ENCODE data around the gene CSRP2.

Gene CSRP2

GRCh38 chr12:76908303-76909017 is 29.6 kb upstream of the CSRP2 start:
- H3K27ac Mint-ChIP-seq, result no peak overlapping the region
- no peaks in the 10 kb centered on the region for H3K4me1 Mint-ChIP-seq
- H3K27me3 Mint-ChIP-seq, result peaks cover 29% of the 10 kb centered on the region
- no peaks in the 10 kb centered on the region for H3K36me3 Mint-ChIP-seq
- H3K9me3 Mint-ChIP-seq, result no peaks in the 10 kb centered on the region
- no peak for ATAC-seq
- H3K4me3 Mint-ChIP-seq, result no peak overlapping the region

DNA sequence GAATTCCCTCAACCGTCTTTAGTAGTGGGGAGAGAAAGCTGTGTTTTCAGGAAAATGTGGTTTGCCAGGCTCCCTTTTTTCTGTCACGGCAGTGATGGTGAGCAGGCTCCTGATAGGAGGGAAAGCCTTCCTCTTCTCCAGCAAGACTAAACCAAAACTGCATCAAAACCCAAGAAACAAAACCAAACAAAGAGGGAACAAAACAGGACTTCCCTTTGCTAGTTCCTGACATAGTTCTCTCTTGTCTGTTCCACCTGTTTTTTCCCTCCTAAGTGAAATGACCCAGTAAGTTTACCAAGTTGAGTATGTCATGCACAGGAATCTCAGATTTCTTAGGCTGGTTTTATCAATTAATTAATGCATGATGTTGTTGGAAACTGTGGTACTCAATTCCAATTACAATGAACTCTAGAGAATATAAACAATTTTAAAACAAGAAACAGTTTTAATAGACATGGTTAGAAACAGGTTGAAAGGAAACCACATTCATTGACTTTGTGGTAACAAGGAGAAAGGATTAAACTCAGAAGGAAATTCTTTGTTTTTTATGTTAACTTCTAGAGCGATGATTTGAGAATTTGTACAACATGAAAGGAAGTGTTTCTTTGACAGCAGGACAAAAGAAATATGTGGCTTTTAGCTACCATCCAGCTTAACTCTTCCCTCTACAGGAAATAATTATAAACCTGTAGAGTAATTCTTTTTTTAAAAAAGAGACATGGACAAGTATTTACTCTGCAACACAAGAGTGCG is 23.0 kb upstream of the CSRP2 start:
- no peak for ATAC-seq

DNA sequence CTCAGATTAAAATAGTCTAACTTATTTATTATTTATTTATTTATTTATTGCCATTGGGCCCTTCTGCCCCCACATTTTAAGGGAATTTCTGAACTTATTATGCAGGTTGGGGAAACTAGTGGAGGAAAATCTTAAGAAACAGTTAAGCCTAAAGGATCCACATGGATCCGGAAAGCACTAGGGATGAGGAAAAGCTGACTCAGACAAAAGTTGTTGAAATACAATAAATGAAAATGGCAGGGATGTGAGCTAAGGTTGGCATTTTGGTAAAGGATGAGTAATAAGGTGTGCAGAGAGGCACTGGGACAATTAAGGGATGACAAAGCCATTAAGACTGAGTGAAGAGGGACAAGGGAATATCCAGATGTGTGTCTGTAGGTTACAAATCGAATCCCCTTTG is 20.7 kb upstream of the CSRP2 start:
- Mint-ChIP-seq H3K36me3 (no peaks in the 10 kb centered on the region), H3K9me3 (no peaks in the 10 kb centered on the region), H3K27me3 (peaks cover 13% of the 10 kb centered on the region), H3K4me1 (no peaks in the 10 kb centered on the region), H3K4me3 (no peak overlapping the region), H3K27ac (no peak overlapping the region)
- ATAC-seq, result no peak

More for the DNA sequence above, 23.0 kb upstream of the CSRP2 start:
- no peak overlapping the region for H3K27ac Mint-ChIP-seq
- no peaks in the 10 kb centered on the region for H3K4me1 Mint-ChIP-seq
- H3K9me3 Mint-ChIP-seq, result no peaks in the 10 kb centered on the region
- H3K27me3 Mint-ChIP-seq, result peaks cover 3% of the 10 kb centered on the region
- H3K36me3 Mint-ChIP-seq, result no peaks in the 10 kb centered on the region
- no peak overlapping the region for H3K4me3 Mint-ChIP-seq

DNA sequence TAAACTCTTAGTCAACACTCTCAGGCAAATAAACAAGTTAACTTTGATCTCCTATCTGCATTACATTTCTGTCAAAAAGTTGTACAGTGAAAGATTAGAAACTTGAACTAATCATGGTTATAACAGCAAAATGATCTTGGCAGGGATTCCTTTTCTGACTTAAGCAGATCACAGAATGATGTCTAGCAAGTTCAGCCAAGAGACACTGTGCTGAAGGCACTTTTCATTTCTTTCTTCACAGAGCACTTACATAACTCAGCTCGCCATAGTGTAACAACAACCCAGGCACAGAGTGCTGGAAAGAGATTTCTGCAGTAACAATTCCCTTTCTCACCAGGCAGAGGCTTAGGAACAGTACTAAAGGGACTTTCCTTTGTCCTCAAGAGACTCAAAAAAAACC is 19.6 kb upstream of the CSRP2 start:
- no peaks in the 10 kb centered on the region for H3K9me3 Mint-ChIP-seq
- H3K4me3 Mint-ChIP-seq, result no peak overlapping the region
- H3K4me1 Mint-ChIP-seq, result no peaks in the 10 kb centered on the region
- peaks cover 13% of the 10 kb centered on the region for H3K27me3 Mint-ChIP-seq
- H3K36me3 Mint-ChIP-seq, result no peaks in the 10 kb centered on the region
- ATAC-seq, result no peak
- H3K27ac Mint-ChIP-seq, result no peak overlapping the region

DNA sequence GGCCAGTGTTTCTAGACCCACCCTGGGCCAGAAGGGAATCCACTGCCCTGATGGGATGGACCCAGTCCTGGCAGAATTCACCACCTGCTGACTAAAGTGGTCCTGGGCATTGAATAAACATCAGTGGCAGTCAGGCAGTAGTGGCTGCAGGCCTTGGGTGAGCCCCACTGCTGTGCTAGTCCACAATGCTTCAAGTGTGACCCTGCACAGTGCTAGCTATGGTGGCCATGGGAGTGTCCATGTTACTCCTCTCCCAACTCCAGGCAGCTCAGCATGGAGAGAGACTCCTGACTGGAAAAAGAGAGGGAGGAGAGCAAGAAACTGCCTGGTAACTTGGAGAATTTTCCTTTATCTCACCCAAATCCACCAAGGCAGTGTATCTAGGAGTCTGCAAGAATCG is 17.5 kb upstream of the CSRP2 start:
- peaks cover 13% of the 10 kb centered on the region for H3K27me3 Mint-ChIP-seq
- H3K4me3 Mint-ChIP-seq, result no peak overlapping the region
- no peaks in the 10 kb centered on the region for H3K36me3 Mint-ChIP-seq
- no peaks in the 10 kb centered on the region for H3K4me1 Mint-ChIP-seq
- no peaks in the 10 kb centered on the region for H3K9me3 Mint-ChIP-seq
- peak; percentile 55 for ATAC-seq
- no peak overlapping the region for H3K27ac Mint-ChIP-seq

DNA sequence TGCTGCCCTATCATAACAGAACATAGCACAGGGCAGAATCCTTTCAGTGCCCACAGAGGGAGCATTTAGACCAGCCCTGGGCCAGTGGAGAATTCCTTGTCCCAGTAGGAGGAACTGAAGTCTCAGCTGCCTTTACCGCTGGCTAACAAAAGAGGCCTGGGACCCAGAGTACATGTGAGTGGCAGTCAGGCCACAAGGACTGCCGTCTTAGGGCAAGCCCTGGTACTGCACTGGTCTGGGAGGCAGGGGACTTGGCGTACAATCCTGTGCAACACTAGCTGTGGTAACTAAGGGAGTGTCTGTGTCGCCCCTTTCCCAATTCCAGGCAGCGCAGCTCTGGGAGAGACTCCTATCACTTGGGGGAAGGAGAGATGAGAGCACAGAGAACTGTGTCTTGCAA is 17.0 kb upstream of the CSRP2 start:
- Mint-ChIP-seq H3K27me3 (peaks cover 13% of the 10 kb centered on the region), H3K4me1 (no peaks in the 10 kb centered on the region), H3K4me3 (no peak overlapping the region), H3K9me3 (no peaks in the 10 kb centered on the region), H3K36me3 (no peaks in the 10 kb centered on the region), H3K27ac (no peak overlapping the region)
- ATAC-seq, result peak; percentile 44

- no peak for ATAC-seq
These were observed 12.8 kb upstream of the CSRP2 start for GRCh38 chr12:76891609-76892008.

DNA sequence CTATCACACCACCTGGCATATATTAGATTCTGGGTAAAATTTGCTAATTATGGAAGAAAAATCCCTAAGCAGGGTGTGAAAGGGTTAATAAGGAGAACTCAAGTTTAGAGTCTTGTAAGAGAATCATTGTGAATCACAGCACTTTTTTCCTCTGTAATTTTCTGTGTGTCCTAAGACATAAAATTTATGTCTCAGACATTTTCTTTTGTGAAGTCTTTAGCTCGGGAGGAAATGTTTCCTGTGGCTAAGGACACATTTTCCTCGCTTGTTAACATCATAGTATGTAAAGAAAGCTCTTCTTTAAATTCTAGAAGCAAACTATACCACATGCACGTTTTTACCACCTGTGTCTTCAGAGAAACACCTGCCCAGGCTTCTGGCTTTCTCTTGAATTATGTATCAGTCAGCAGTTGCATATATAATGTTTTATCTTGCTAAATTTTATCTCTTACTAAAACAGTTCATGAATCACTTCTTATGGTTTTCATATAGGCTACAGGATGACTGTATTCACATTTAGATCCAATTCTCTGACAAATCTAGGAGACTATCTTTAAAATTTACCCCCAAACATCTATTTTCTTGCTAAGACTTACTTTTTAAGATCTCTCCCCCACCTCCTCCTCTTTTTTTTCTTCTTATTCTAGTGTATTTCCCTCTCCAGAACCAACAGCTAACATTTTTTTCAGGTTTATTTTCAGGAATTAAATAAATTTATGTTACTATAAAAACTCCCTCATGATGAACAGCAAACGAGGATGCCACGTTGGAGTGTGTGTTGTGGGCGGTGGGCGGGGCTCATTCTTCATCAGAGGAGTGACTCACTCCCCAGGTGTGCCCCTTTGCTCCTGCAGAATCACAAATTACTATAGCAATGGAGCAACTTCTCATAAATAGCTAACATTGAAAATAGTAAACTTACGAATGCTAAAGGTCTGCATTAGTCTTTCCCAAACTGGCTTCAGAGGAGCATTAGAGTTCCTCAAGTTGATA is 11.6 kb upstream of the CSRP2 start:
- Mint-ChIP-seq H3K4me1 (no peaks in the 10 kb centered on the region), H3K36me3 (no peaks in the 10 kb centered on the region), H3K27ac (no peak overlapping the region), H3K4me3 (no peak overlapping the region), H3K27me3 (peaks cover 19% of the 10 kb centered on the region), H3K9me3 (no peaks in the 10 kb centered on the region)
- no peak for ATAC-seq

More at GRCh38 chr12:76891609-76892008, 12.8 kb upstream of the CSRP2 start:
- H3K4me3 Mint-ChIP-seq, result no peak overlapping the region
- H3K27me3 Mint-ChIP-seq, result peaks cover 27% of the 10 kb centered on the region
- no peaks in the 10 kb centered on the region for H3K9me3 Mint-ChIP-seq
- no peaks in the 10 kb centered on the region for H3K4me1 Mint-ChIP-seq
- H3K27ac Mint-ChIP-seq, result no peak overlapping the region
- no peaks in the 10 kb centered on the region for H3K36me3 Mint-ChIP-seq

- Mint-ChIP-seq H3K4me3 (no peak overlapping the region), H3K9me3 (no peaks in the 10 kb centered on the region), H3K4me1 (no peaks in the 10 kb centered on the region), H3K27ac (no peak overlapping the region), H3K27me3 (peaks cover 23% of the 10 kb centered on the region), H3K36me3 (no peaks in the 10 kb centered on the region)
- ATAC-seq, result no peak
These were observed 10.0 kb upstream of the CSRP2 start for GRCh38 chr12:76888775-76889174.

GRCh38 chr12:76883811-76884210 is 5.0 kb upstream of the CSRP2 start:
- Mint-ChIP-seq H3K4me1 (peaks cover 7% of the 10 kb centered on the region), H3K9me3 (no peaks in the 10 kb centered on the region), H3K4me3 (no peak overlapping the region), H3K36me3 (no peaks in the 10 kb centered on the region), H3K27me3 (peaks cover 48% of the 10 kb centered on the region), H3K27ac (no peak overlapping the region)
- ATAC-seq, result no peak

DNA sequence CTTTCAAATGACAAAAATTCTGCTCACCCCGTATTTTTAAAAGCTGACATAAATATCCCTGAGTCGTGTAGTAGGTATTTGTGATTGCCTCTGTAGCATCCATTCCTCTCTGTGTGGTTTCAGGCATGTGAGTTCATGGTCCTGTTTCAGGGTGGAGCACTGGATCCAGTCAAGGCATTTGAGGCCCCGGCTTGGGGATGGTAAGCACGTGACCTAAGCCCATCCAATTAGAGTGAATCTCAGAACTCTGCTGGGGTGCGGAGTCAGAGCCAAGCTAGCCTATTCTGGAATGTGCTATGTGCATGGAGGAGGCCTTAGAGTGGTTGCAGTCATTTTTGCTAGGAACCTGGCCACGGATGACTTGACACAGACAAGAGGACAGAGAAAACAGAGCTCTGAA is 4.3 kb upstream of the CSRP2 start:
- no peaks in the 10 kb centered on the region for H3K36me3 Mint-ChIP-seq
- no peak for ATAC-seq
- H3K27ac Mint-ChIP-seq, result no peak overlapping the region

DNA sequence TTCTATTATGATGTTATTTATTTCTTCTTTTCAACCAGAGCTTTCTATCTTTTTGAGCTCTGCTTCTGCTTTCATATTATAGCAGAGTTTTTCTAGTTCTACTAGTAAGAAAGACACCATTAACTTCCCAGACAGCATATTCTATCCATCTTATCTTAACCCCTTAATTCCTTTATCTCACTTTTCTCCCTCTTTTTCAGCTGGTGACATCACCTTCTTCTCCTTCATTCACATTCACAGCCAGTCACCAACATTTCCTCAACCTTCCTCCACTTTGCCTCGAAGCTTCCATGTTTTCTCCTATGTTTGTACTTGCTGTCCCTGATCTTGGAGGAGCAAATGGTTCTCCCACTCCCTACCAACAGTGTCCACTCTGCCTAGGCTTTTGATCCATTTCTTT is 3.5 kb upstream of the CSRP2 start:
- Mint-ChIP-seq H3K27me3 (peaks cover 54% of the 10 kb centered on the region), H3K9me3 (no peaks in the 10 kb centered on the region), H3K36me3 (no peaks in the 10 kb centered on the region), H3K4me3 (no peak overlapping the region), H3K4me1 (peaks cover 16% of the 10 kb centered on the region), H3K27ac (no peak overlapping the region)
- ATAC-seq, result no peak

More for the DNA sequence above, 4.3 kb upstream of the CSRP2 start:
- Mint-ChIP-seq H3K4me1 (peaks cover 14% of the 10 kb centered on the region), H3K27me3 (peaks cover 48% of the 10 kb centered on the region), H3K9me3 (no peaks in the 10 kb centered on the region), H3K4me3 (no peak overlapping the region)

GRCh38 chr12:76881142-76881541 is 2.3 kb upstream of the CSRP2 start:
- peaks cover 55% of the 10 kb centered on the region for H3K27me3 Mint-ChIP-seq
- ATAC-seq, result no peak
- no peak overlapping the region for H3K27ac Mint-ChIP-seq
- H3K4me1 Mint-ChIP-seq, result peaks cover 16% of the 10 kb centered on the region
- no peaks in the 10 kb centered on the region for H3K36me3 Mint-ChIP-seq
- no peak overlapping the region for H3K4me3 Mint-ChIP-seq
- no peaks in the 10 kb centered on the region for H3K9me3 Mint-ChIP-seq

DNA sequence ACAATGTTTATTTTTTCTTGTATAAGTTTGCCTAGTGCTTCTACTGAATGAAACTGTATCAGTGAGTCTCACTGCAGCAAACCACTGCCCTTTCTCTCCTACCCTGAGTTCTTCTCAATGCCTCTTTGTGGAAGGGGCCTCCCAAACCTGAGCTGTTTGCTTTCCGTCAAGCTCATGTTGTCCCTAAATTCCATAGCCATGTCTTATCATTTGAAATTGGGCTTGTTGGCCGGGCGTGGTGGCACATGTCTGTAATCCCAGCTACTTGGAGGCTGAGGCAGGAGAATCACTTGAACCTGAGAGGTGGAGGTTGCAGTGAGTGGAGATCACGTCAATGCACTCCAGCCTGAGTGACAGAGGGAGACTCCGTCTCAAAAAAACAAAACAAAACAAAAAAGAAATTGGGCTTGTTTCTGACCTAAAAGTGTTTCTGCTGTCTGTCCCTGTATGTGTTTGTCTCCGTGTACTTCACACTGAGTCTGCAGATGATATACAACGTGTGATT is 1.8 kb upstream of the CSRP2 start:
- no peaks in the 10 kb centered on the region for H3K9me3 Mint-ChIP-seq
- H3K36me3 Mint-ChIP-seq, result no peaks in the 10 kb centered on the region
- no peak overlapping the region for H3K4me3 Mint-ChIP-seq
- H3K4me1 Mint-ChIP-seq, result peaks cover 16% of the 10 kb centered on the region
- H3K27ac Mint-ChIP-seq, result no peak overlapping the region
- no peak for ATAC-seq
- peaks cover 55% of the 10 kb centered on the region for H3K27me3 Mint-ChIP-seq
